GM18507 (cell line): Measurements from ENCODE around the gene CSH1.
"Not testable (repeated sequence)": the region's sequence is repeated elsewhere in the genome, so short reads cannot be mapped to it uniquely, and the experiment has no call there.

ENCODE experiments used
- DNase-seq: peaks from one replicate; pipeline ENCODE4 v3.0.0; 2011; ENCODE audit warnings: low read depth; ENCODE audit not compliant: insufficient read length; ENCODE audit errors: extremely low spot score
- FAIRE-seq: peaks from 2 replicates; lab custom pipeline; 2011; peaks lifted over from hg19 to GRCh38; lab: Jason Lieb, UNC

CSH1 gene

DNA sequence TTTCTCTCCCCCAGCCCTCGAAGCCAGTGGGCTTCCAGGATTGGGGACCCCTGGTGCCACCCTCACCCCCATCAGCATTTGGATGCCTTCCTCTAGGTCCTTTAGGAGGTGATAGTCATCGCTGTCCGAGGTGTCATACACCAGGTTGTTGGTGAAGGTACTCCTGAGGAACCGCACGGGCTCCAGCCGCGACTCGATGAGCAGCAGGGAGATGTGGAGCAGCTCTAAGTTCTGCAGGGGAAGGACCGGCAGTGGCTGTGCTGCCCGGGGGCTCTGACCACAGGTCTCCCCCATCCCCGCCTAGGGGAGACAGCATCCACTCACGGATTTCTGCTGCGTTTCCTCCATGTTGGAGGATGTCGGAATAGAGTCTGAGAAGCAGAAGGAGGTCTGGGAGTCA, 13.7 kb upstream of the CSH1 start:
- FAIRE-seq (no peak), DNase-seq (no peak)

DNA sequence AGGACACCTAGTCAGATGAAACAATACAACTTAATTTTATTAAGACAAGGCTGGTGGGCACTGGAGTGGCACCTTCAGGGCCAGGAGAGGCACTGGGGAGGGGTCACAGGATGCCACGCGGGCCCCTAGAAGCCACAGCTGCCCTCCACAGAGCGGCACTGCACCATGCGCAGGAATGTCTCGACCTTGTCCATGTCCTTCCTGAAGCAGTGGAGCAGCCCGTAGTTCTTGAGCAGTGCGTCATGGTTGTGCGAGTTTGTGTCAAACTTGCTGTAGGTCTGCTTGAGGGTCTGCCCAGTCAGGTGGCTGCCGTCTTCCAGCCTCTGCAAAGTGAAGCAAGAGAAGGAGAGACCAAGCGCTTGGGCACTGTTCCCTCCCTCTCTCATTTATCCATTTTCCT, 13.2 kb upstream of the CSH1 start:
- FAIRE-seq, DNase-seq: not testable (repeated sequence)

DNA sequence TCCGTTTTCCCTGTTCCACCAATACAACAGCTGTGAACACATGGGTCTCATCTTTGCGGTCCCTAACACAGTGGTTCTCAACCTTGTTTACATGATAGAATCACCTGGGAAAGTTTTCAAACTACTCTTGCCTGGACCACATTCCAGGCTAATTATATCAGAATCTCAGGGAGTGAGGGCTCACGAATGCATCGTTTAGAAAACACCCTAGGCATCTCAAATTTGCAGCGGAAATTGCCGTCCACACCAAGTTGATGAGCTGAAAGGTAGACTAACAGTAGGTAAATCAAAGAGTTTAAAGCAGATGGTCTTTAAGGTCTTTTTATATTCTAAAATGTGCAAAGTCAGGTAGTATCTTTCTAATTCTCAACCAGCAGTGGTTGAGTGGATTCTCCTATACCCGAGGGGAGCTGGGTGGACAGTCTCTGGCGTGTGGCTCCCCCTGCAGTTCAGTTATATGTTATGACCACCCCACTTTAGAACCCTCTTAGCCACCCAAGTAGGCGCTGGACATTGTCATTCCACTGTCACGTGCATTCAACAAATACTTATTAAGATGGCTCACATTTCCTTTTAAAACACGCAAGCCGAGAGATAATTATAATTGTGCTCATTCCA, 10.9 kb upstream of the CSH1 start:
- not testable (repeated sequence) for DNase-seq, FAIRE-seq

DNA sequence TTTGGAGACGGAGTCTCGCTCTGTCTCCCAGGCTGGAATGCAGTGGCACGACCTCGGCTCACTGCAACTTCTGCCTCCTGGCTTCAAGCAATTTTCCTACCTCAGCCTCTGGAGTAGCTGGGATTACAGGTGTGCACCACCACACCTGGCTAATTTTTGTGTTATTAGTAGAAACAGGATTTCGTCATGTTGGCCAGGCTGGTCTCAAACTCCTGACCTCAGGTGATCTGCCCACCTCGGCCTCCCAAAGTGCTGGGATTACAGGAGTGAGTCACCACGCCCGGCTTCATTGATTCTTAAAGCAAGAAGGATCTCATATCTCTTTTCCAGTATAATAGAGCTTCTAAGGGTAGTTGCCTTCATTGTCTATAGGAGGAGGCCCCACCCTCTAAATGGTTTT, 8.4 kb upstream of the CSH1 start:
- DNase-seq, FAIRE-seq: not testable (repeated sequence)

DNA sequence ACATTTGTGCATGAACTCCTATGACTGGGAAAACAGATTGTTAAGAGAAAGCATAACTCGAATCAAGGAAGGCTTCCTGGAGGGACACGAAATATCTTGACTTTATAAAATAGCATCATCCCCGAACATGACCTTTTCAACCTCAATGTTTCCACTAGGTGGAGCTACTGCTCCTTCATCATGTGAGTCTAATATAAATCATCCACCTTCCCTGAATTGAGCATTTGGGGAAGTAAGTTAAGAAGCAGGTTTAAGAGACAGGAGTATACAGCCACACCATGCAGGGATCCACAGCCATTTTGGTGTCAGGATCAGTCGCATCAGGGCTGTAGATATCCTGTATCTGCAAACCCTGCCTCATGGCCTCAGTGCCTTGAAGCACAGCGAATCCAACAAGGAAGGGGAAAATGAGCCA, 7.4 kb upstream of the CSH1 start:
- peak; percentile 63 for FAIRE-seq
- not testable (repeated sequence) for DNase-seq

DNA sequence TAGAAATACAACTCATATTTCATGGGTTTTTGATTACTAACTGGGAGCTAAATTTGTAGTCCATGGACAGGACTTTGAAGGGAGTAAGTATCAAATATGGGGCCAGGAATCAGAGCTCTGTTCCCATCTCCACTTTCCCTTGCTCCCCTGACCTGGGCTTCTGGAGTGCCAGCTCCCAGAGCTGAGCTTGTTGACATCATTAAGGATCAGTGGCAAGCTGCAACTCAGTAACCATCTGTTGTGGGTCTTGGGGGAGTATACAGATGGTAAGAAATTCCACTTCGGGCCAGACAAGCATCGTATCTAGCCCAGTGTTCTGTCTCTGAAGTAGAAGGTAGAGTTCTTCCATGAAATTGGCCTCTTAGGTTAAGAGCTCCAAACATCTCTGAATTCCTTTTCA, 5.6 kb upstream of the CSH1 start:
- FAIRE-seq = not testable (repeated sequence)

DNA sequence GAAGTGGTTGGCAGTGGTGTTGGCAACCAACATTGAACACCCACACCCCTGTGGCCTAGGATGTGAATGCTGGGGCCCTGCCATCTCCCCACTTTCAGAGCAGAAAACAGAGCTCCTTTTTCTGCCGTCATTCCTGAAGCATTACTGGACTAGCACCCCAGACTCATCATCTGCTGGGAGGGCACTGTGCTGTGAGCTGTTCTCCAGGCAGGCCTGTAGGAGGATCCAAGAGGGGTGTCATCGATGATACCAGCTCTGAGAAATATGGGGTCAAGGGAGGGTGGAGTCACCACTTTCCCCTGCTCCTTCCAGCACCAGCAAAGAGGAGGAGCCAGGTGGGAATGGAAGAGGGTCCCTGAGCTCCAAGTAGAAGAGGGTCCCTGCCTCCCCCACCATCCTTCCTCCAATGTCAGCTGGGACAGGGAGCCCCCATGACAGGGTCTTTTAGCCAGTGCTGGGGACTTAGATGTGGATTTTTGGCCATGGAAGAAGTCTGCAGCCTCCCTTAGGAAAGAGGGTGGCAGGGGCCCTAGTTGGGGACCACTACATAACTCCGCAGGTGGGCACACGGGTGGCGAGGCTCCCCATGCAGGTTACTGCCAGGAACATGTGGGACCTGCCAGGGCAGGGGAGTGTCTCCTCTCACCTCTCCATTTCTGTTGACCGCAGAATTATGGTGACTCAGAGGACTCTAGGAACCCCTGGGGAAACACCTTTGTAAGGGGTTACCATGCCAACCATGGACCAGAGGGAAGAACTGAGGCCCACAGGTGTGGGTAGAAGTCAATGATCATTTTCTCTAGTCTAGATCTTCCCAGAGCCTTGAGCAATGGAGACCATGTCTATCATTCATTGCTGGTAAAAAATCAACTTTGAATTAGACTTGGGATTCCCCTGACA, 2.8 kb upstream of the CSH1 start:
- not testable (repeated sequence) for DNase-seq, FAIRE-seq

More for the DNA sequence above, 5.6 kb upstream of the CSH1 start:
- DNase-seq = not testable (repeated sequence)

DNA sequence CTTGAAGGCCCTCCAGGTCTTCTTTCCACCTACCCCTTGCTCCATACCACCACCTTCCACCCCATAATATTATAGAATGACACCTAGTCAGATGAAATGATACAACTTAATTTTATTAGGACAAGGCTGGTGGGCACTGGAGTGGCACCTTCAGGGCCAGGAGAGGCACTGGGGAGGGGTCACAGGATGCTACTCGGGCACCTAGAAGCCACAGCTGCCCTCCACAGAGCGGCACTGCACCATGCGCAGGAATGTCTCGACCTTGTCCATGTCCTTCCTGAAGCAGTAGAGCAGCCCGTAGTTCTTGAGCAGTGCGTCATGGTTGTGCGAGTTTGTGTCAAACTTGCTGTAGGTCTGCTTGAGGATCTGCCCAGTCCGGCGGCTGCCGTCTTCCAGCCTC, 1.6 kb downstream of the CSH1 start:
- not testable (repeated sequence) for DNase-seq, FAIRE-seq

DNA sequence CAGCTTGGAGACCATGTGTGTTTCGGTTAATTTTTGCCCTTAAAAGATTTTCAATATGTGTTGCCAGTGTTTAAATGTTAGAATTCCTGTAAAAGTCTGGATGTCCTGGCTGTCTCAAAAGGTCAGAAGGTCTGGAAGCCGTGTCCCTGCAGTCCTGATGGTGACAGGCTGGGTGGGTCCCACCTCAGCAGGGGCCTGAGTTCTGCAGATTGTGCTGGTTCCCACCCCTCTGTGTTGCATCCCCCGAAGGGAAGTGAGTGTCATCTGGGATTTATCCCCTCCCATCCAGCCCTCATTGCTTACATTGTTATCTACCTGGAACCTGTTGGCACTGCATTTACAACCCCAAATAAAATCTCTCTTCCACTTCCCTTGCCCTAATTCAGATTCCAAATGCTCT, 2.4 kb downstream of the CSH1 start:
- not testable (repeated sequence) for FAIRE-seq, DNase-seq

DNA sequence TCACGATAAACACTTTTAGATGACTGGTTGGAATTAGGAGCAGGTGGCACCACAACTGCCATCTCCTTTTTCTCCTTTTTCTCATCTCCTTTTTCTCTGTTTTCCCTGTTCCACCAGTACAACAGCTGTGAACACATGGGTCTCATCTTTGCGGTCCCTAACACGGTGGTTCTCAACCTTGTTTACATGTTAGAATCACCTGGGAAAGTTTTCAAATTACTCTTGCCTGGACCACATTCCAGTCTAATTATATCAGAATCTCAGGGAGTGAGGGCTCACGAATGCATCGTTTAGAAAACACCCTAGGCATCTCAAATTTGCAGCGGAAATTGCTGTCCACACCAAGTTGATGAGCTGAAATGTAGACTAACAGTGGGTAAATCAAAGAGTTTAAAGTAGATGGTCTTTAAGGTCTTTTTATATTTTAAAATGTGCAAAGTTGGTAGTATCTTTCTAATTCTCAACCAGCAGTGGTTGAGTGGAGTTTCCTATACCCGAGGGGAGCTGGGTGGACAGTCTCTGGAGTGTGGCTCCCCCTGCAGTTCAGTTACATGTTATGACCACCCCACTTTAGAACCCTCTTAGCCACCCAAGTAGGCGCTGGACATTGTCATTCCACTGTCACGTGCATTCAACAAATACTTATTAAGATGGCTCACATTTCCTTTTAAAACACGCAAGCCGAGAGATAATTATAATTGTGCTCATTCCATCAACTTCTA, 3.9 kb downstream of the CSH1 start:
- not testable (repeated sequence) for DNase-seq, FAIRE-seq

DNA sequence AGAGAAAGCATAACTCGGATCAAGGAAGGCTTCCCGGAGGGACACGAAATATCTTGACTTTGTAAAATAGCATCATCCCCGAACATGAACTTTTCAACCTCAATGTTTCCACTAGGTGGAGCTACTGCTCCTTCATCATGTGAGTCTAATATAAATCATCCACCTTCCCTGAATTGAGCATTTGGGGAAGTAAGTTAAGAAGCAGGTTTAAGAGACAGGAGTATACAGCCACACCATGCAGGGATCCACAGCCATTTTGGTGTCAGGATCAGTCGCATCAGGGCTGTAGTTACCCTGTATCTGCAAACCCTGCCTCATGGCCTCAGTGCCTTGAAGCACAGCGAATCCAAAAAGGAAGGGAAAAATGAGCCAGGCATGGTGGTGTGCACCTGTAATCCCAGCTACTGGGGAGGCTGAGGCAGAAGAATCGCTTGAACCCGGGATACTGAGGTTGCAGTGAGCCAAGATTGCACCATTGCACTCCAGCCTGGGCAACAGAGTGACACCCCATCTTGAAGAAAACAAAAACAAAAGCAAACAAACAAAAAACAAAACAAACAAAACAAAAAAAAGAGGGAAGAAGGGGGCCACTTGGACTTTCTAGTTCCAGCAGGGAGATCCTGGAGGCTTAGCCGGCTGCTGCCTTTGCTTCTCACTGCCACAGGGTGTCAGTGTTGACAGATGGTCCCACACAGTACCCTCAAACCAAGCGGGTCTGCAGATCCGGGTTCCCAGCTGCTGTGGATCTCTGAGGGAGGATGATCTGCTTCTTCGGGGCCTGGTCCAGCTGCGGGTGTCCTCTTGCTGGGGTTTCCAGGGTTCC, 7.1 kb downstream of the CSH1 start:
- not testable (repeated sequence) for DNase-seq
- FAIRE-seq = peak; percentile 21

DNA sequence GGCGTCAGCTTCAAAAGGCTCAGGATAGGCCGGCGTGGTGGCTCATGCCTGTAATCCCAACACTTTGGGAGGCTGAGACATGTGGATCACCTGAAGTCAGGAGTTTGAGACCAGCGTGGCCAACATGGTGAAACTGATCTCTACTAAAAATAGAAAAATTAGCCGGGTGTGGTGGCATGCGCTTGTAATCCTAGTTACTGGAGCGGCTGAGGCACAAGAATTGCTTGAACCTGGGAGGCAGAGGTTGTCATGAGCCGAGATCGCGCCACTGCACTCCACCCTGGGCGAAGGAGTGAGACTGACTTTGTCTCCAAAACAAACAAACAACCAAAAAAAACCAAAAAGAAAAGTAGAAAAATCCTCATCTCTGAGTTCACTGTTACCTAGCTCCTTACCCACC, 11.3 kb downstream of the CSH1 start:
- not testable (repeated sequence) for FAIRE-seq

DNA sequence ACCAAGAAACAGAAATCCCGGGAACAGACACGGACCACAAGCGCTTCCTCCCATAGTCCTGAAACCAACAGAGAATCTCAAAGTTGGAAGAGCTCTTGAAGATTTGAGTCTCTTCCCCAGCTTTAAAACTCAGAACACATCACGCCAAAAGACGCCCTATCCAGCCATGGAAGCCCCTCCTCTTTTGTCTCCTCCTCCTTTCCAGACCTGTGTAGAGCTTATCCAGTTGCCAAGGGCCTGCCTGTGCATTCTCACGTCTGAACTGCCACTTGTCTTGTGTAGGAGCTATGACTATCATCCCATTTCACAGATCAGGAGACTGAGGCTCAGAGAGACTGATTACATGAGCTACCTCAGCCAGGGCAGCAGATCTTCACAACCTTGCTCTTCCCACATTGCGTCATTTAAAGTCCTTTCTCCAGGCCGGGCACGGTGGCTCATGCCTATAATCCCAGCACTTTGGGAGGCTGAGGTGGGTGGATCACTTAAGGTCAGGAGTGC, 13.7 kb downstream of the CSH1 start:
- not testable (repeated sequence) for FAIRE-seq

More for the DNA sequence above, 11.3 kb downstream of the CSH1 start:
- DNase-seq = not testable (repeated sequence)

DNA sequence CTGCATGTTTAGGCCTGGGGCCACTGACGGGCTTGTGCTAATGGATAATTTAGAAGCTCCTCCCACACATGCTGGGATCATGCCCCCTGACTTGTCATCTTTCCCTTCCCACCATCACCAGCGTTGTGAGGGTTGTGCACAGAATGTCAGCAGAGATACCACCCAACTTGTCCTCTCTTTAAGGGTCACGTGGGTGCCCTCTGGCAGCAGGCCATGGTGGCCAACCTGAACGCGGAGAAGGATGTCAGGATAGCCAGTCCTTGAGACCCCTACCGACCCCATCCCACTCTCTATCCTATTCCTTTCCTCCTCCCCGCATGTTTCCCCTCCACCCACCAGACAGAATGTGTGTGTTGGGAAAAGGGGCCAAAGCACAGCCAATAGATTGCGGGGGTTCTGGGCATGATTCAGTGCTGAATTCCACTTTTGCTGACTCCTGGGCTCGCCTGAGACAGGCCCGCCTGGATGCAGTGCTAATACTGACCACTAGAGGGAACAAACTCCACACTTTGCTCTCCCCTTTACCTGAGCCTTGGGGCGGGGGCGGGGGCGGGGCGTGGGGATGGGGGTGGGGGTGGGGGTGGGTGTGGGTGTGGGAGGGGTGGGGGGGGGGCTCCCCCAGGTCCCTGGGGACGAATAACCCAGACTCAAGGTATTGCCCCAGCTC, 14.3 kb downstream of the CSH1 start, which contains the start of gene GH2:
GH2 (minus strand) TSS at position 10 of the 667 bp plus-strand sequence. CDS start 143 bp downstream, outside the sequence.
- DNase-seq = peak; percentile 45
- FAIRE-seq = no peak

More for the DNA sequence above, 13.7 kb downstream of the CSH1 start:
- not testable (repeated sequence) for DNase-seq

DNA sequence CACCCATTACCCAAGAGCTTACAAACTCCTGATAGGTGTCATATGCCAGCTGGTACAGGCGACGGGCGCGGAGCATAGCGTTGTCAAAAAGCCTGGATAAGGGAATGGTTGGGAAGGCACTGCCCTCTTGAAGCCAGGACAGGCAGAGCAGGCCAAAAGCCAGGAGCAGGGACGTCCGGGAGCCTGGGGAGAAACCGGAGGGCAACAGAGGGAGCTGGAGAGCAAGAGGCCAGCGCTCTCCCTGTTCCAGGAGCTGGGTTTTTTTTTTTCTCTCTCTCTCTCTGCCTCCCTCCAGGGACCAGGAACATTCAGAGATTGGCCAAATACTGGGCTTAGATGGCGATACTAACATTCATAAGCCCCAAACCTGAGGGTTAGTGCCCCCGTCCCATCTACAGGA, 15.0 kb downstream of the CSH1 start:
- not testable (repeated sequence) for FAIRE-seq, DNase-seq

DNA sequence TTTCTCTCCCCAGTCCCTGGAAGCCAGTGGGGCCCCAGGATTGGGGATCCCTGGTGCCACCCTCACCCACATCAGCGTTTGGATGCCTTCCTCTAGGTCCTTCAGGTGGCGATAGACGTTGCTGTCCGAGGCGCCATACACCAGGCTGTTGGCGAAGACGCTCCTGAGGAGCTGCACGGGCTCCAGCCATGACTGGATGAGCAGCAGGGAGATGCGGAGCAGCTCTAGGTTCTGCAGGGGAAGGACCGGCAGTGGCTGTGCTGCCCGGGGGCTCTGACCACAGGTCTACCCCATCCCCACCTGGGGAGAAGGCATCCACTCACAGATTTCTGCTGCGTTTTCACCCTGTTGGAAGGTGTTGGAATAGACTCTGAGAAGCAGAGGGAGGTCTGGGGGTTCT, 15.7 kb downstream of the CSH1 start:
- no peak for FAIRE-seq
- DNase-seq = no peak

DNA sequence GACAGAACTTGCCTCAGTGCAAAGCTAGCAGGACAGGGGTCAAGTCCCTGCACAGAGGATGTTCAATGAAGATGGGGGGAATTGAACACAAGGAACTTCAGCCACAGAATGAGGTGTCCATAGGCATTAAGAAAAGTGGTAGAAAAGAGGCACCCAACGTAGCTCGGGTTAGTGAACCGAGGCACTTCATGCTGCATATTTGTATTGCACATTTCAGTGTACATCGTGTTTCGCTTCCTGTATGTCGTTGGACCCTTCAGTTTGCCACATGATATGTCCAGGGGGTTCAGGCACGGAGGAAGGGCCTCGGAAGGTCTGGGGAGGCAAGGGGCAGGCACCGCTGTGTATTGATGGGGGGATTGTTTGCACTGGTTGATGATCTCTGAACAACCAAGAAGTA, 18.0 kb downstream of the CSH1 start:
- FAIRE-seq, DNase-seq: not testable (repeated sequence)

DNA sequence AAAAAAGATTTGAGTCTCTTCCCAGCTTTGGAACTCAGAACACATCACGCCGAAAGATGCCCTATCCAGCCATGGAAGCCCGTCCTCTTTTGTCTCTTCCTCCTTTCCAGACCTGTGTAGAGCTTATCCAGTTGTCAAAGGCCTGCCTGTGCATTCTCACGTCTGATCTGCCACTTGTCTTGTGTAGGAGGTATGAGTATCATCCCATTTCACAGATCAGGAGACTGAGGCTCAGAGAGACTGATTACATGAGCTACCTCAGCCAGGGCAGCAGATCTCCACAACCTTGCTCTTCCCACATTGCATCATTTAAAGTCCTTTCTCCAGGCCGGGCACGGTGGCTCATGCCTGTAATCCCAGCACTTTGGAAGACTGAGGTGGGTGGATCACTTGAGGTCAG, 21.7 kb downstream of the CSH1 start:
- not testable (repeated sequence) for FAIRE-seq, DNase-seq
